GM21526 (cell line): Measurements from ENCODE around the gene SLC8A1.

Experiments used
- ATAC-seq: cut with Tn5 transposase; IDR thresholded peaks from one replicate; pipeline ENCODE4 v1.9.1; 2021; ENCODE audit warnings: moderate library complexity; ENCODE audit not compliant: unreplicated experiment, low FRiP score

The SLC8A1 gene

DNA sequence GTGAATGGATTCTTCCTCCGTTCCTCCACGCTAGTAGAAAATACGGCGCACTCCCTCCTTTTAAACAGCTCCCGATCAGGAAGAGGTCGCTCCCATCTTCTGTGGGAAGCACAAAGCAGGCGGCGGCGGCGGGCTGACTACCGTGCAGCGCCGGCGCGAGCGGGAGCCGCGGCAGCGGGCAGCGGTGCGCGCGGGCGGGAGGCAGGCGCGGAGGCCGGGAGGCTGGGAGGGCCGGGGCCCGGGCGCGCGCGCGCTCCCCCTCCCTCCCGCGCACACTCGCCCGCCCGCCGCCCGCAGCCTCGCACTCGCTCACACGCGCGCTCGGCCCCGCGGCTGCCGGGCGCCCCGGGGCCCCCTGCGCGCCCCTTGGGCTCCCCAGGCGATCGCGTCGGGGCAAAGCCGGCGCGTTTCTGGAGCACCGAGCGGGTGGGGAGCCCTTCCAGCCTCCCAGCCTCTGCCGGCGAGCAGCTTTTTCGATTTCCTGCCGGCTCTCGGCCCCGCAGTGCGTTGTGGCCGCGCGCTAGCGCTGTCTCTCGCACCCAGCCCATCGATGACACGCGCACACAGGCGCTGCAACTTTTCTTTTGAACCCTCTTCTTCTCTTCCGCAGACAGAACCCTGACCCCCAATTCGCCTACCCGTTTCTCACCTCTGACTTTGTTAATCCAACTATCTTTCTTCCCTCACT, at the start of gene SLC8A1:
SLC8A1 (minus strand) TSS at position 173 of the 688 bp plus-strand sequence.
- ATAC-seq: no peak

DNA sequence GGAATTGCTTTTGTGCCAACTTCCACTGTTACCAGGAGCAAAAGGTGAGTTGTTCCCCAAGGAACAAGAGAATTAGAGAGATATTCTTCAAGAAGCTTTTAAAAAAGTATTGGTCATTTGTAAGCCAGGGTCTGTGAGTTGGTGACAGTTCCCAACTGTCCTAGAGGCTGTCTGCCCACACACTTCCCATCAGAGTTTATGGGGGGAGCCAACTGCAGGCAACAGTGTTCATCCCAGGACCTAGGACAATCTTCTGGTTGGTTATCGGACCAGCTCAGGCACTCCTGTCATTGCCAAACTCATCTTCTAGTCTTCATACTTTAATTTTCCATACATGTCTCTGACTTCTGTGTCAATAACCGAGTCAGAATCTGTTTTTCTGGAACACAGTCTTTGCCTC, 47.5 kb upstream of the SLC8A1 start:
- ATAC-seq: no peak

DNA sequence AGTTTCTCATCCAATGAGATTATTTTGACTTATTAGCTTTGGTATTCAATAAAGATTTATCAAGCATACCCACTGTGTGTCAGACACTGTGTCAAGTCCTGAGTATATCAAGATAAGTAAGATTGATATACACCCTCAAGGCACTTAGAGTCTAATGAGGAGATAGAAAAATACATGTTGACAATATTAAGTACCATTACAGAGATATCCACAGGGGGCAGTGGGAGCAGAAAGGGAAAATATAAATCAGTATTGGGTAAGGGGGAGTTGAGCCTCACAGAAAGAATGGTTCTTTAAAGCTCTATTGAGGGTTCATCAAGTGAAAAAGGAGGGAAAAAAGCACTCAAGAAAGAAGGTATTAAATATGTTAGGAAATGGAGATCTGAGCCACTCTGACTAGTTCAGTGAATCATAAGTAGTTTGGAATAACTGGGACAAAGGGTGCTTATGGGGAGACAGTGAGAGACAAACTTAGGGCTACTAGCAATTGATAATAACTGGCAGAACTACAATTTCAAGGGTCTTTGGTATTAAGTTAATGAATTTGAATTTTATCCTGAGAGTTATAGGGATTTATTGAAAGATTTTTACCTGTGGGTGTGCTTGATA, 45.5 kb upstream of the SLC8A1 start:
- ATAC-seq: no peak

DNA sequence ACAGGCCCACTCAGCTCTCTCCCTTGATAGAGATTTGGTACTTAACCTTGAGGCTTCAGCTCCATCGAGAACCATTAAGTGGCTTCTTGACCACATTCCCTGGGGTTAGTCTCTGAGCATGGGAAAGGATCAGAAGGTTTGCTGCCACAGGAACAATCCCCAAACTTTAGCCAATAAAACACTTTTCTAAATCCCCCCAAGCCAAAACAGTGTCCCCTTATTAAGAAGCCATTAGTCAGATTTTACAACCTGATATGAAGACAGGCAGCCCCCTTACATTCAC, 37.7 kb upstream of the SLC8A1 start:
- ATAC-seq: no peak

DNA sequence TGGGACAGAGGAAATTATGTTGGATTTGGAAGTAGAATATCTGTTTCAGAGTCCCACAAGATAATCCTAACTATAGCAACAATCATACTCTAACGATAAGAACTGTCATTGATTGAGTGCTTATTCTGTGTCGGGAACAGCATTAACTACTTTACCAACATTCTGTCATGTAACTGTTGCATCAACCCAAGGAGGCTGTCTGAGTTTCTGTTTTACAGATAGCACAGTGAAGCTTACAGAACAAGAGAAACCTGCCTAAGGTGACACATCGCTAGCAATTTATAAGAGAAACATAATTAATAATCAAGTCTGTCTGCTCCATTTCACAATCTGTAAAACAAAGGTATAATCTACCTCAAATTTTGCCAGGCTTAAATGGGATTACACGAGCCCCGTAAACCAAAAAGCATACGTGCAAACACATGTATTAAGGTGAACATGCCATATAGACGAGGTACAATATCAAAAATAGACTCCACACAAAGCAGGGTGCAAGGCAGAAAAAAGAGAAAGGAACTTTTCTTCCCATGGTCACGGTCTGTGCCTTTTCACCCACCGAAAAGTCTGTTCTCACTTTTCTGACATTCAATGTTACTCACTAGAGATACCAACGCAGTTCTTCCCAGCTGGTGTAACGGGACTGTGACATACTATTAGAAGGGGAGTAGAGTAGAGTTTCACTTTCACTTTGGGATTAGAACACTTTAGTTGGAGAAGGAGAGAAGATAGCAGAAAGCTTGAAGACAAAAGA, 37.2 kb upstream of the SLC8A1 start:
- ATAC-seq: no peak

DNA sequence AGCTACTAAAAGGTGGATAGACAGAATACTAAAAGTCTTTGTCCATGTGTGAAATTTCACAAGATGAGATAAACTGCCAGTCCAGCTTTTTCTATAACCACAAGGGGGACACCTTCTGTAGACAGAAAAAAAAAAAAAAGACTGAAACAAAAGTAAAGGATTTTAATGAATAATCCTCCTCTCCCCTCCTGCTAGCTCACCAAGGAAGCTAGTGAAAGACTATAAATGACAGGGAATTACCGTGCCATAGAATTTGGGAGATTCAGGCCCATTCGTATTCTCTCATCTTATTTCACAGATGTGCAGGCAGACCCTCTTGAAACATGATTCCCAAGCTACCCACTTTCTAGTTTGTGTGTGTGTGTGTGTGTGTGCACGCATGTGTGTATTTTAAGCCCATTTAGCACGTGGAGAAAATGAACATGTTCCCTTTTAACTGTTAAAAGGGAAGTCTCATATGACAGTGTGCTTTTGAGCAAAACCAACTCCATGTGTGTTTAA, 36.3 kb upstream of the SLC8A1 start:
- ATAC-seq: no peak

DNA sequence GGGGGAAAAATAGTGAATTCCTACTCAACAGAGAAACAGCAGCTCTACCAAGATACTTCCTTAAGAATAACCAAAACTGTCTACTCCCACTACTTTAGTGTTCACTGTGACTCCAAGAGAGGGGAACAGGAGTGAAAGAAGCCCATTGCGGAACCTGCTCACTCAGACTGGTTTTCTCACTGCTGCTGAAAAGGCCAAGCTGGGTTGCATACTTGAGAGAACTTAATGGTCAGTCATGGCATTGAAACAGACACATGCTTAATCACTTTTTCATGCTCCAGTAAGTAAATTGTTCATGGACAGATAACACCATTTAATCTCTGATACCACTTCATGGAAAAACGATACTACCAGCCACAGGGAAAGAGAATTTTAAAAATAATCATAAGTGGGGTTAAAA, 35.7 kb upstream of the SLC8A1 start:
- no peak for ATAC-seq

DNA sequence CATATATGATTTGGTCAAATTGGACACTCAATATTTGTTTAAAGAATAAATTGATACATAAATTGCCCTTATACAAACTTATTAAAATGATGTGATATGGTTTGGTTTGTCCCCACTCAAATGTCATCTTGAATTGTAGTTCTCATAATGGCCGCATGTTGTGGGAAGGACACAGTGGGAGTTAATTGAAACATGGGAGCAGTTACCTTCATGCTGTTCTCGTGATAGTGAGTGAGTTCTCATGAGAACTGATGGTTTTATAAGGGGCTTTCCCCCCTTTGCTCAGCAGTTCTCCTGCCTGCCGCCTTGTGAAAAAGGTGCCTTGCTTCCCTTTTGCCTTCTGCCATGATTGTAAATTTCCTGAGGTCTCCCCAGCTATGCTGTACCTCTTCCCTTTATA, 34.0 kb upstream of the SLC8A1 start:
- no peak for ATAC-seq

DNA sequence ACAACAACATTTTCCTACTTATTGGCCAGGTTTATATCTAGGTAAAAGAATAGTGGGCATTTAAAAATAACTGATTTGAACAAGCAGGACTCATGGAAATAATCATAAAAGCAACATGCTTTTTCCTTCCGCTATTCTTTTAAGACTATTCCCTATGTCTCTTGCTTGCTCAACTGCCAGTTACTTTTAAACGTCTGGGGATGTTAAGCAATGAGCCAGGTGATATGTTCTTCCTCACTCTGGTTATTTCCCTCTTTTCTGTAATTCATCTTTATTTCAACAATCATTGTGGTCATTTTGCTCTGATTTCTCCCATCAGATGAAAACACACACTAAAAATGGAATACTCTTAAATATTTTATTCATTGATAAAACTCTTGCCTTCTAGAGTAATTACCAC, 33.4 kb upstream of the SLC8A1 start:
- no peak for ATAC-seq

DNA sequence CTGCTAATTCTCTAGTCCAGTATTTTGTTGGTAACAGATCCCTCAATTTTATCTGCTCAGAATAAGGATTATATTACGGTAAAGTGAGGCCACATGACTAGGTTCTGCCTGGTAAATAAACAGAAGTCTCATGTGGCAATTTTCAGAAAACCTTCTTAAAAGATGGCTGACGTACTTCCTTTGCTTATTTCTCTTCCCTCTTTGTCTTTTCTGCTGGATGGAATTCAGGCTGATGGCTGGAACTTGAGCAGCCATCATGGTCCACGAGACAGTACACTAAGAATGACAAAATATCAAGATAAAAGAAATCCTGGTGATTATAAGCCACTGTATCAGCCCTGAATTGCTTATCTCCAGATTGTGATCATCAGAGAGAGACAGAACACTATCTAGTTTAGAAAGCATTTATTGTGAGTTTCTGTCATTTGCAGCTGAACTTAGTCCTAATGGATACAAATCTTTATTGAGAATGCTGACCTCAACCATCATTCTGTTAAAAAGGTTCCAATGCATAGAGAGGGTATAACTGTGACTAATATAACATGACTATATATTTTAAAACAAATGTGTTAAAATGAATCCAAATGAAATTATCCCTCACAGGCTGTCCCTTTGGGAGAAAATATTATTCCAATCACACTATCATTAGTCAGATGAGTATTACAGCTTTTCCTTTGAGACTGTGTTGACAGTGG, 31.8 kb upstream of the SLC8A1 start:
- no peak for ATAC-seq

DNA sequence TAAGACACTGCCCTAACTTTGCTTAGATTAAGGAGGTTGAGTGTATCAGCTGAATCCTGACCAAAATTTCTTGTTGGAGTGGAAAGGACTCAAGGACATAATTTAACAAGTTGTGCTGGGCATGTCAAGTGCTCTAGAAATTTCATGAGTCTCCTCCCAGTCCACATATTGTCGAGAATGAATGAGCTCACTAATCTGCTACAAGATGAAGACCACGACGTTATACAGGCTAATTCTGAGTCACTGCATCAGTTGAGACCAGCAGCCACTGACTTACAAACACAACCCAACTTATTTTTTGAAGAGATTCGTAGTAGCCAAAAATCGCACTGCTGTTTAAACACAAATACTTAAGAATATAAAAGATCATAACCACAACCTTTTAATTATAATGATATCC, 28.7 kb upstream of the SLC8A1 start:
- no peak for ATAC-seq

DNA sequence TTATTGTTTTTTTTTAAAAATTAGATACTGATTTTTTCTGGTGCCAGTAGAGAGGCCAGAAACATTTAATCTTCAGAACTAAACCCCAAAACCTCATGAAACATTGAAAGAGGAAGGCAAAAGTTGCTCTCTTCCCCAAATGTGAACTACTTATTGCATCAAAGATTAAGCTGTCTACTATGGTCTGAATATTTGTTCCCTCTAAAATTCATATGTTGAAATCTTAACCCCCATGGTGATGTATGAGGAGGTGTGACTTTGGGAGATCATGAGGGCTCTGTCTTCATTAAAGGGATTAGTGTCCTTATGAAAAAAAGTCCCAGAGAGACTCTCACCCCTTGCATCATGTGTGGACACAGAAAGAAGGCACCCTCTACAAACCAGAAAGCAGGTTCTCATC, 28.2 kb upstream of the SLC8A1 start:
- ATAC-seq: no peak

DNA sequence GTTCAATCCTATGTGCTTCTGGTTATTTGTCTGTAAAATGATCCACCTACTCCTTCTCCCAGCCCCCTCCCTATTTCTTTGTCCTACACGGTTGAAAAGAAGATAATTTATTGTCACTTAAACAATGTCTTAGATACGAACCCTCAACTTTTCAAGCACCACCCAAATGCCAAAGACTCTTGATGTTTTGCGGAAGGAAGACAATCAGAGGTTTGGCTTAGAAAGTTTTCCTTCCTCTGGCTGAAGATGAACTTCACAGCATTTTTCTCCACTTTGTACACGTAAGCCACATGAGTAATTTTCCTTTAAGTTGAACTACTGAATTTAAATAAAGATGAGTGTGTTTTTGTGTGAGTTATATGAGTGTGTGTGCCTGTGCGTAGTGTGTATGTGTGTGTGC, 25.5 kb upstream of the SLC8A1 start:
- ATAC-seq: no peak

DNA sequence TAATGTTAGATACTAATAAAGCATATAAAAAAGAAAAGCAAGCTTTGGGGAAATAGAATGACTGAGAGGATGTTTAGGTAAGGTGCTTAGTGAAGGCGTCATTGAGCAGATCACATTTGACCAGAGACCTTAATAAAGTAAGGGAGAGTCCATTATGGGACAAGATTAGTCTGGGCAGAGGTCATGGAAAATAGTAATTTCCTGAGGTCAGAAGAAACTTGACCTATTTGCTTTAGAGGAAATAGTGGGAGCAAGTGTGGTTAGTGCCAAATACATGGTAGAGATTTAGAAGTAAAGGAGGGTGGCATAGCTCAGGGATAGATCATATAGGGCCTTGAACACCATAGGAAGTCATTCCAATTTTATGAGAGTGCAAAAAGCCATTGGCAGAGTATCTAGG, 24.5 kb upstream of the SLC8A1 start:
- ATAC-seq: no peak

DNA sequence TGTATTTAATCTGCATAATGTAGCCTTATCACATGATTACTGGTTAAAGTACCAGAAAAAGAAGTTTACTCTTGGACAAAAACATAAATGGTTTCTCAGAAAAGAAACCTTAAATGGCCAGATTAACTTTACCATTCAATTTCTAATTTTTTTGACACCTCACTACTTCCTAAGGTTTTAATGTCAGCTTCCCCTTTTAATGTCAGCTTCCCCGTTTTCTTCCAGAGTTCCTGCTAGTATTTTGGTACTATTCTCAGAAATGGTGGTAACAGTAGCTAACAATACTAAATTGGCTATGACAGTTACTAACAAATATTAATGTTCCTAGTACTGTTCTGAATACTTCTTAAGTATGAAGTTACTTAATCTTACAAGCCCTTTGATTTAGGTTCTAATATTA, 22.4 kb upstream of the SLC8A1 start:
- ATAC-seq: no peak

DNA sequence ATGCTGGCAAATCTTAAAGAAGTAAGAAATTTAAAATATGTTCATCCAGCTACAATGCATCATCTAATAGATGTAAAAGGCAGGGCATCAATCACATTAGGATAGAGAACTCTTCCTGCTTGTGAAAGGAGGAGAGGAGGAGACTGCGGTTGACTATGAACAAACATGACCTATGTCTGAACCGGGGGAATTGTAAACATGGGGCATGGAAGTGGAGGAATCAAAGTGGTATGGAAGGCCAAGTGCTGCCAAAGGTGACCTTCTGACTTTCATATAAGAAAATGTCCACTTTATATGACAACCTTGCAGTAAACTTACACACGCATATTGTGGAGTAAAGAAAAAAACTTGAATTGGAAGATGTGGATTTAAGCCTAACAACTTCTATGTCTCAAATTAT, 20.0 kb upstream of the SLC8A1 start:
- no peak for ATAC-seq

DNA sequence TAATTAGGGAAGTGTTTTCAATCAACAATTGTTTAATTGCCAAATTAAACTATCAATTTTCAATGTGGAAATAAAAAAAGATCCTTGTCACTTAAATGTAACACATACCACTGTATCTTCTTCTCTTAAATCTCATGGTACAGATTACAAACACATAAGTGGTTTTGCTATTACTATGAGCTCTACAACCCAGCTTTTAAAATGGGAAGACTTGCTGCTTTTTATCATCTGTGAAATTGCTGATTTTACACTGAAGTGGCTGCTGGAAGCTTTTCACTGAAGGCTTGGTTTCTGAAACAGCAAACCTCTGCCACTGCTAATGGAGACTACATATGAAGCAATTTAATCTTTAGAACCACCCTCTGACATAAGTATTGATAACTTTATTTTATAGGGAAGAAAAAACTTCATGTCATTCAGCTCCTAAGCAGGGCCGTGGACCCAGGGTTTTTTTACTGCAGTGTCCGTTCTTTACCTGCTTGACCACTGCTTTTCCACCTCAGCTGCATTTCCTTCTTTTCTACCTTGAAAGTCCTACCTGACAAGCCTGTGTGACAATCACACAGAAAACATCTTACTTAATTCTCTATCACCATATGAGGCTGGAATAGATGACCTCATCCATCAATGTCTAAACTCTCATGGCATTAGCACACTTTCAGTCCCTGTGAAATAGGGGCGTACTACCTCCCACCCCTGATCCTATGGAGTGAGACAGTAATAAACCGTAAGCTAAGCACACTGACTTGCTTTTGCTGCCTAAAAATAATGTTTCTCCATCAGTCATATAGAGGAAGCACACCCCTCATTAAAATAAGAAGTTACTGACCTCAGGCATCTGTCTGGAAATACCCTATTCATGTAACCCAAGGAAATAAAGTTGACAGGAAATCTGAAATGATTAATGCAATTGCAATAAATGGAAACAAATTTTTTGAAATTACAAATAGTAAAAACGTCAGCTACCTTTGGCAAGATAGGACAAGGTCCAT, 19.2 kb upstream of the SLC8A1 start:
- ATAC-seq: no peak

DNA sequence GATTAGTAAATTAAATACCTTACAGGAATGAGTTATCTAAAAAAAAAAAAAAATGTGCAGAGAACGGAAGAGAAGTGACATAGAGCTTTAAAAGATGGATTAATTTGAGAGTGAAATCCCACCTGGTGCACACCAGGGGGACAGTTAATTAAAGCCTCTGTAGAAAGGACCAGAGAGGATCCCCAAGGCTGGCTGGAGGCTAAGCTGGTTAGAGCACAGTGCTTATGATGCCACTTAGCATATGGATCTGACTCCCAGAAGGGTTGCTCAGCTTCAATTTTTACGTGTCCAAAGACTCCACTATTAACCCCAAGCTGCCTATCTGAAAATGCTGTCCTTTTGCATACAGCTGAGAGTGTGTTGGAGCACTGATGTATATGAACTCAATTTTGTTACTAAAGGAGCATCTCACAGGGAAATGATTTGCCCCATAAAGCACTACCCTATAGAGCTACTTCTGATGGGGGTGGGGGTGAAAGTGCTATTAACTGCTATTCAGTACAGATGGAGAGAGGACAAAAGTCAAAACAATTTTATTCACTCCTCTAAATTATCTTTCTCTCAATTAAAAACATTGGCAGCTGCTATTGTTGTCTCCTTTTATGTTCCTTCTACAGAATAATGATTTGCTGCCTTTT, 15.2 kb upstream of the SLC8A1 start:
- no peak for ATAC-seq

DNA sequence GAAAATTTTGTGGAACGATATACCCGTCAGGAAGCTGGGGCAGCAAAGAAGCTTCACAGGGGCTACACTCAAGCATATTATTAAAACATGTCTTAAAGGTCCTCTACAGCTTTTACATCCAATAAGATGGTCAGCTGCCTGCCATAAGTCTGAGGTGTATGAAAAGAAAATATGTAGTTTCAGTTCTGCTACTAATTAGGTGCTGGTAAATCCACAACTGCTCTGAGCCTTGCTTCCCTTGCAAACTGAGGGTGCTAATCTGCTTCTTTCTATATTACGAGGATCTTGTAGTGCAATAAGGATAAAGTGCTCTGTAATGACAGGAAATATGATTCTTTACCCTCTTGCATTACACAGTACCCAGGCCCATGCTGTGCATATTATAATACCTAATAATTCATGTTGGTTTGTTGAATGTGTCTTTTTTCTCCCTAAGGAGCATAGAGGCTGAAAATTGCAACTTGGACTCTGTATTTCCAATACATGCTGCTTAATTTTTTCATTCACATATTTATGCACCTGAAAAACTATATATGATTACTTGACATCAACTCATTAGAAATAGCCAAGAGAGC, 14.5 kb upstream of the SLC8A1 start:
- ATAC-seq: no peak
